Brain microvascular endothelial cell (primary cell): ENCODE results near the gene FAM167B.

Experiments used
- DNase-seq: peaks from one replicate; pipeline ENCODE4 v3.0.0-alpha.2; 2020
- H3K27ac ChIP-seq: fragments of 250-450 bp; sonication (Bioruptor Pico); 2 replicates; pipeline ENCODE4 v1.5.1; 2020; ENCODE audit warnings: mild to moderate bottlenecking, moderate library complexity
- H3K27me3 ChIP-seq: fragments of 250-450 bp; sonication (Bioruptor Pico); replicated peaks from 2 replicates; pipeline ENCODE4 v1.5.1; 2020; ENCODE audit warnings: mild to moderate bottlenecking
- H3K36me3 ChIP-seq: fragments of 250-450 bp; sonication (Bioruptor Pico); replicated peaks from 2 replicates; pipeline ENCODE4 v1.5.1; 2020; ENCODE audit warnings: mild to moderate bottlenecking
- H3K4me3 ChIP-seq: 2 replicates; pipeline ENCODE4 v1.5.1; 2011; ENCODE audit warnings: low read depth, mild to moderate bottlenecking, control low read depth, low read length, moderate library complexity
- in situ Hi-C: cut with HindIII; loops from 2 replicates; pipeline ENCODE4 v1.10.0; 2017; ENCODE audit warnings: low sequenced_read_pairs, low pct_ligation_motif_present
- TF ChIP-seq, protein P1 (sequence below): IDR thresholded peaks from 2 replicates; pipeline ENCODE4 v1.5.1; 2011; ENCODE audit warnings: low read depth, mild to moderate bottlenecking, moderate library complexity, low read length, control low read depth, inconsistent platforms; ENCODE audit errors: missing control alignments

The FAM167B gene

DNA sequence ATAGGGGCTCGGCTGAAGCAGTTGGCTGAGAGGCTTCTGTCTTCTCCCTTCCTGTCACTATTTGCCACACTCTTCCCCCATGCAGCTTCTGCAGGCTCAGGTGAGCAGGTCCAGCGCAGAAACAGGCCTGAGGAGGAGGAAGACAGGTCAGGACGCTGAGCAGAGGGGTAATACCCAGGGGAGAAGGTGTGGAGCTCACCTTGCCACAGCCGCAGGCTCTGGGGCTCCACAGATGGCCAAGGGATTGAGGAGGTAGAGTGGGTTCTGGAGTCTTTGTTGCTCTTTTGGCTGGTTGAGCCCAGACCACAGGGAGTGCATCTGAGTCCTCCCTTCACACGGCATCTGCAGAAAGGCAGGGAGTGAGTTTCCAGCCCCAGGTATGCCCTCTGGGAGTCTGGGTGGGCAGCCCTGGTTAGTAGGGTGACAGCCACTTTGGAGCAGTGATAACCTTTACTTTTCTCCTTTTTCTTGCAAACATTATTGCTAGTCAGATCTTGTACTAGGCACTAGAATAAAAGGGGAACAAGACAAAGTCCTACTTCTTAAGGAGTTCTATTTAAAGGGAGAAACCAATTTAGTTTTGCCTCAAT is 15.1 kb upstream of the FAM167B start:
- TF ChIP-seq, protein P1, sequence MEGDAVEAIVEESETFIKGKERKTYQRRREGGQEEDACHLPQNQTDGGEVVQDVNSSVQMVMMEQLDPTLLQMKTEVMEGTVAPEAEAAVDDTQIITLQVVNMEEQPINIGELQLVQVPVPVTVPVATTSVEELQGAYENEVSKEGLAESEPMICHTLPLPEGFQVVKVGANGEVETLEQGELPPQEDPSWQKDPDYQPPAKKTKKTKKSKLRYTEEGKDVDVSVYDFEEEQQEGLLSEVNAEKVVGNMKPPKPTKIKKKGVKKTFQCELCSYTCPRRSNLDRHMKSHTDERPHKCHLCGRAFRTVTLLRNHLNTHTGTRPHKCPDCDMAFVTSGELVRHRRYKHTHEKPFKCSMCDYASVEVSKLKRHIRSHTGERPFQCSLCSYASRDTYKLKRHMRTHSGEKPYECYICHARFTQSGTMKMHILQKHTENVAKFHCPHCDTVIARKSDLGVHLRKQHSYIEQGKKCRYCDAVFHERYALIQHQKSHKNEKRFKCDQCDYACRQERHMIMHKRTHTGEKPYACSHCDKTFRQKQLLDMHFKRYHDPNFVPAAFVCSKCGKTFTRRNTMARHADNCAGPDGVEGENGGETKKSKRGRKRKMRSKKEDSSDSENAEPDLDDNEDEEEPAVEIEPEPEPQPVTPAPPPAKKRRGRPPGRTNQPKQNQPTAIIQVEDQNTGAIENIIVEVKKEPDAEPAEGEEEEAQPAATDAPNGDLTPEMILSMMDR = no peak
- Histone ChIP-seq H3K27me3 (no peaks in the 10 kb centered on the region), H3K36me3 (peaks cover 45% of the 10 kb centered on the region), H3K27ac (no peak overlapping the region), H3K4me3 (no peak overlapping the region)
- no peak for DNase-seq
- in situ Hi-C loops = no loop called here

DNA sequence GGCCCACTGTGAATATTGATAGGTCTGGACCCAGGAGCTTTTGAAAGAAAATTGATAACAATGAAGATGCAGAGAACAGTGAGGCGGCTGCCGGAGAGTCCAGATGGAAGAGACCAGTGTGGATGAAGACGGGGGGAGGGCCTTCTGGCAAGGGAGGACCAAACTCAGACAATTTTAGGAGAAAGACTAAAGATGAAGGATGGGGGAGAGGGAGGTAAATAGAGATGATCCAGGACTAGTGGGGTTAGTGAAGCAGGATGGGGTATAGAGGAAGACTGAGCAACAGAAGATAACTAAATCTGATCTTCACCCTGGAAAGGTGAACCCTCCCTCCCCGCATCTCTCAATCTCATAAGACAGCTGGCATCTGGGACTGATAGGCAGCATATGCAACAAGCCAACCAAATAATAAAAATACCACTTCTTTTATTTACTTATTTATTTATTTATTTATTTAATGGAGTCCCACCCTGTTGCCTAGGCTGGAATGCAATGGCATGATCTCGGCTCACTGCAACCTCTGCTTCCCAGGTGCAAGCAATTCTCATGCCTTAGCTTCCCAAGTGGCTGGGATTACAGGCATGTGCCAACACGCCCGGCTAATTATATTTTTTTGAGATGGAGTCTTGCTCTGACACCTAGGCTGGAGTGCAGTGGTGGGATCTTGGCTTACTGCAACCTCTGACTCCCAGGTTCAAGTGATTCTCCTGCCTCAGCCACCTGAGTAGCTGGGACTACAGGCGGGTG is 14.3 kb upstream of the FAM167B start:
- Histone ChIP-seq H3K36me3 (peaks cover 40% of the 10 kb centered on the region), H3K27ac (no peak overlapping the region), H3K27me3 (no peaks in the 10 kb centered on the region), H3K4me3 (no peak overlapping the region)
- in situ Hi-C loops = no loop called here
- no peak for DNase-seq
- TF ChIP-seq, protein P1 = no peak

GRCh38 chr1:32234792-32235191 is 12.2 kb upstream of the FAM167B start:
- in situ Hi-C loops = no loop called here
- Histone ChIP-seq H3K4me3 (no peak overlapping the region), H3K27me3 (no peaks in the 10 kb centered on the region), H3K27ac (no peak overlapping the region), H3K36me3 (peaks cover 21% of the 10 kb centered on the region)
- TF ChIP-seq, protein P1 = no peak
- DNase-seq = no peak

GRCh38 chr1:32239337-32239736 is 7.7 kb upstream of the FAM167B start:
- Histone ChIP-seq H3K4me3 (no peak overlapping the region), H3K36me3 (no peaks in the 10 kb centered on the region), H3K27ac (no peak overlapping the region), H3K27me3 (no peaks in the 10 kb centered on the region)
- DNase-seq = no peak
- in situ Hi-C loops = no loop called here
- TF ChIP-seq, protein P1 = no peak

DNA sequence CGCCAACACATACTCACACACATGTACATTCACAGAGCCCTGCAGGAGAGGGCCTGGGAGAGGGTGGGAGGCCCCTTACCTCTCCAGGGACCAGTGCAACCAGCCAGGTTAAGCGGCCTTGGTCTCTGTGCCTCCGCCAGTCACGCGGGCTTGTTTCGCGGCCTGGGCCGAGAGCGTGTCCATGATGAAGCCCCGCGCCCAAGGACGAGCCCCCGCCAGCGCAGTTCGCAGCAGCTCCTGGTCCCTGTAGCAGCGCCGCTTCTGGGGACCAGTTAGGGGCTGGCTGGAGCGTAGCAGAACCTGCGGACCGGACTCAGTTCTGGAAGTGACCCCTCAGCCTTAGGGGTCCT is 7.3 kb upstream of the FAM167B start:
- H3K36me3 ChIP-seq = no peaks in the 10 kb centered on the region
- no peaks in the 10 kb centered on the region for H3K27me3 ChIP-seq
- TF ChIP-seq, protein P1 = no peak
- in situ Hi-C loops = no loop called here
- no peak overlapping the region for H3K27ac ChIP-seq
- no peak for DNase-seq
- H3K4me3 ChIP-seq = peak overlapping the region; percentile 65
